Epidermal melanocyte (primary cell): Measurements from ENCODE around the gene AXIN1.
"Not testable (repeated sequence)": the region's sequence is repeated elsewhere in the genome, so short reads cannot be mapped to it uniquely, and the experiment has no call there.

ENCODE experiments used
- DNase-seq: peaks from one replicate; pipeline ENCODE4 v3.0.0; 2011; ENCODE audit warnings: low spot score; ENCODE audit not compliant: insufficient read length

The AXIN1 gene

DNA sequence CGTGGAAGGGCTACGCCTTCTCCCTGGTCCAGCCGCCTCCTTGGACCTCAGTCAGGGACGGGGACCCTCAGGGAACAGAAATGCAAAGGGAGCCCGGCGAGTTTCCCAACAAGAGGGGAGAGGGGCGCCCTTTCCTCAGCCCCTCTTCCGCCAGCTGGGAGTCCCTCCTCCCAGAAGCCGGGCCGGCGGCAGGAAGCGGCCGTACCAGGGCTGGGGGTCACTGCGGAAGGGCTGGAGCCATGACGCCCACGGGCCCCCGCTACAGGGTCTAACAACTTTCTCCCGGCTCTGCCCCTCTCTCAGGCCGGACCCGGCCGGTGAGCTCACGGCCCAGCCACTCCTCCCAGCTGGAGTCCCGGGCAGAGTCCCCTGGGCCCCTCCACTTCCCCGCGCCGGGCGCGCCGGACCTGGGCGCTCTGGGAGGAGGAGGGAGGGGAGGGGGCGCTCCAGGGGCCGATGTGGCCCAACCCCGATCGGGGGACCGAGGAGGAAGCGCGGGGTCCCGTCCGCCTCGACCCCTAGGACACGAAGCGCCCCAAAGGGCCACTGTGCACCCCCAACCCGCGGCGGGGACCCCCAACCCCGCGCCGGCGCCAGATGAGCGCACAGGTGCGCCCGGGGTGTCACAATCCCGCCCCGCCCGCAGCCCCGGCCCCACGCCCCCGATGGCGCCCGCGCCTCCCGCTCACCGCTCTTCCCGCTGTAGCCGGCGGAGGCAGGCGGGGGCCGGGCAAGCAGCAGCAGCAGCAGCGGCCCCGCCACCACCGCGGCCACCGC is 28.7 kb upstream of the AXIN1 start:
- DNase-seq, result peak; percentile 29

DNA sequence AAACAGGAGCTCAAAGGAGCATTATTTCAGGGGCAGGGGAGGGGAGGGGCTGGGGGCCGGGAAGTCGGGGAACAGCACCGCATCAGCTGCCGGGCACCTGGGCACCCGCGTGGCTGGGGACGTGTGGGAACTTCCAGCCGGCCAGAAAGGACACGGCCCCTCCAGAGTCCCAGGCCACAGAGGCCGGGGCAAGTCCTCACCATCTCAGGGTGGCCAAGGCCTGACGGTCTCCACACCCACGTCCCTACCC is 28.2 kb upstream of the AXIN1 start:
- no peak for DNase-seq

DNA sequence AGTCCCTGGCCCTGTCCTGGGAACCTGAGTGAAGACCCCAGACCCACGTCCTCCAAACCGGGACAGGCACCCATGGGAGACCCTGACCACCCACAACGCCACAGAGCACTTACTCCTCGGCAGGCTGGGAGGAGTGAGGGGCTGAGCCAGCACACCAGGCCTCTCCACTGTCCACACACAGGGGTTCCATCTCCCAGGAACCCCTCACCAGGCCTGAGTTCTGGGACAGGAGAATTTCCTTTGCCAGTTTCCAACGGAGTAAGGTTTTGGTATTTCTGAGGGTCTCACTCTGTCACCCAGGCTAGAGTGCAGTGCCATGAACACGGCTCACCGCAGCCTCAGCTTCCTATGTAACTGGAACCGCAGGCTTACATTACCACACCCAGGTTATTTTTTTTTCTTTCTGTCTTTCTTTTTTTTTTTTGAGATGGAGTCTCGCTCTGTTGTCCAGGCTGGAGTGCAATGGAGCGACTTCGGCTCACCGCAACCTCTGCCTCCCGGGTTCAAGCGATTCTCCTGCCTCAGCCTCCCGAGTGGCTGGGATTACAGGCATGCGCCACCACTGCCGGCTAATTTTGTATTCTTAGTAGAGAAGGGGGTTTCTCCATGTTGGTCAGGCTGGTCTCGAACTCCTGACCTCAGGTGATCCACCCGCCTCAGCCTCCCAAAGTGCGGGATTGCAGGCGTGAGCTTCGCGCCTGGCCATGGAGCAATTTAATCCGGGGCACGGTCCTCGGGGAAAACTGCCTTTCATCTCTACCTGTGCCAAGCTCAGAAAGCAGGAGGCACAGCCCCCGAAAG is 27.6 kb upstream of the AXIN1 start:
- peak; percentile 12 for DNase-seq

DNA sequence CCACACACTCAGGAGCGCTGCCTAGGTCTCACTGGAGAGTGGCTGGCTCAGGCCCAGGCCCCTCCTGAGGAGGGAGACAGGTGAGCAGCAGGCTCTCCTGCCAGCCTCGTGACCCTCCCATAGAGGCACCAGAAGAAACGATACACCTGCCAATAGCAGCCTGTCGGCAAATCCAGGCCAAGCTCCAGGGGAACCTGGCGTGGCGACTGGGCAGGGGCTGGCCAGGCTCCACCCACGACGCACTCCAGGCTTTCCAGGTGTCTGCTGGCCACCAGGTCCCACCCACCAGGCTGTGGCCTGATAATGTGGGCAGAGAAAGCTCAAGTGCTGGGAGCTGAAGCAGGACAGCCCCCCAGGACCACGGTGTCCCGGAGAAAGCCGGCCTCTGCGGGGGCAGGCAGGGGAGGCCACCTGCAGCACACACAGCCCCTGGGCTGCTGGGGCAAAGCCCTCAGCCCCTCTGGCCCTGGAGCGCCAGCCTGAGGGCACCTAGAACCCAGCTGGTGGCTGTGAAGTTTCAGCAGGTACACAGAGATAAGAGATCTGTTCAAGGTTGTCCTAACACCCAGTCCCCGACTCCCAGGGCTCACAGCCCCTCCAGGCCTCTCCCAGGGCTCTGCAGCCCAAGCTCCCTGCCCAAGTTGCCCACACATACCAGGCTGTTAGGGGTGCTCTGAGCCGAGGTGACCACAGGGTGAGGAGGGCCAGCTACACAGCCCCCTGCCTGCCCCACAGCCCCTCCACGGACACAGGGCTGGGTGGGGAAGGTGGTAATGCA is 26.8 kb upstream of the AXIN1 start:
- peak; percentile 5 for DNase-seq

DNA sequence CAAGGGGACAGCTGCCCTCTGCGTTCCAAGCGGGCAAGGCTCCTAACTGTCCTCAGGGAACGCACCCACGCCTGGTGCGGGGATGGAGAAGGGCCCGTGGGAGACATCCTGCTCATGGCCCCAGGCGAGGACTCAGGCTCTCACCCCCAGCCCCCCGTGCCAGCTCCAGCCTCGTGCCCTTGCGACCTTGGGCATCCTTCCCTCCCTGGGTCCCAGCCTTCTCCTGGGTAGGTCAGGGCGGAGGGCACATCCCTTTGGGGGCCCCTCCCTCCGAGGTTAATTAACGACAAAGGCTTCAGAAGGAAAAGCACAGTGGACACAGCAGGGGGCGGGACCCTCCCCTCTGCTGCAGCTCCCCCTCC is 26.3 kb upstream of the AXIN1 start:
- DNase-seq, result peak; percentile 13

DNA sequence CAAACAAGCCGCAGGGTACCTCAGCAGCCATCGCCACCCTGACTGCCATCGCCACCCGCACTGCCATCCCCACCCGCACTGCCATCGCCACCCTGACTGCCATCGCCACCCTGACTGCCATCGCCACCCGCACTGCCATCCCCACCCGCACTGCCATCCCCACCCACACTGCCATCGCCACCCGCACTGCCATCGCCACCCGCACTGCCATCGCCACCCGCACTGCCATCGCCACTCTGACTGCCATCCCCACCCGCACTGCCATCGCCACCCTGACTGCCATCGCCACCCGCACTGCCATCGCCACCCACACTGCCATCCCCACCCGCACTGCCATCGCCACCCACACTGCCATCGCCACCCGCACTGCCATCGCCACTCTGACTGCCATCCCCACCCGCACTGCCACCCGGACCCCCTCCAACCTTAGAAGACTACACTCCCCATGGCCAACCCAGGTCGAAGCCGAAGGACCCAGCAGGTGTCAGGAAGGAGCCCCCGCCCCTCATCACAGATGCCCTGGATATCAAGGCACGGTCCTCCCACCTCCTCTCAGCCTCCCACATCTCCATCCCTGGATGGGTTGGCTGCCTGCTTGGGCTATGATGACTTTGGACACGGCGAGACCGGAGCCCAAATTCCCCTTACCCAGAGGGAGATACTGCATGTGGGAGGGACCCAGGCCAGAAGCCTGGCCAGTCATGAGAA is 25.7 kb upstream of the AXIN1 start:
- not testable (repeated sequence) for DNase-seq

DNA sequence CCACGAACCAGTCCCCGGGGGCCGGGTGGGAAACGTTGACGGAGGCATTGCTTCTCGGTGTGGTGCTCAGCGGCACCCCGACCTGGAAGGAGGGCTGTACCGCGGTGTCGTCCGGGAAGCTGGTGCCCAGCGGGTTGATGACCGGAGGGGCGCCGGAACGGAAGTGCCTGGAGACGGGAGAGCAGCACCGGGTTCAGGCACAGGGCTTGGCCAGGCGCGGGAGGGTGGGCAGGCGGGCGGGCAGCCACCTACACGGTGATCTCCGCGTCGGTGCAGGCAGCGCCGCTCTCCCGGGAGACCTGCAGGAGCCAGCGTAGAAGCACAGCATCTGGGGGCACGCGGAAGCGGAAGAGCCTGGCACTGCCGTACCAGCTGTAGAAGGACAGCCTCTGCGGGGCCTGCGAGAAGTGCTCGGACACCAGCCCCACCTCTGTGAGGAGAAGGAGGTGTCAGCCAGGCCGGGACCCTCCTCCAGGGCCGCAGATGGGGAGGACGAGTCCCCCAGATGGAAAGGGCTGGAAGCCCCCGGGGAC is 25.0 kb upstream of the AXIN1 start:
- DNase-seq, result no peak

DNA sequence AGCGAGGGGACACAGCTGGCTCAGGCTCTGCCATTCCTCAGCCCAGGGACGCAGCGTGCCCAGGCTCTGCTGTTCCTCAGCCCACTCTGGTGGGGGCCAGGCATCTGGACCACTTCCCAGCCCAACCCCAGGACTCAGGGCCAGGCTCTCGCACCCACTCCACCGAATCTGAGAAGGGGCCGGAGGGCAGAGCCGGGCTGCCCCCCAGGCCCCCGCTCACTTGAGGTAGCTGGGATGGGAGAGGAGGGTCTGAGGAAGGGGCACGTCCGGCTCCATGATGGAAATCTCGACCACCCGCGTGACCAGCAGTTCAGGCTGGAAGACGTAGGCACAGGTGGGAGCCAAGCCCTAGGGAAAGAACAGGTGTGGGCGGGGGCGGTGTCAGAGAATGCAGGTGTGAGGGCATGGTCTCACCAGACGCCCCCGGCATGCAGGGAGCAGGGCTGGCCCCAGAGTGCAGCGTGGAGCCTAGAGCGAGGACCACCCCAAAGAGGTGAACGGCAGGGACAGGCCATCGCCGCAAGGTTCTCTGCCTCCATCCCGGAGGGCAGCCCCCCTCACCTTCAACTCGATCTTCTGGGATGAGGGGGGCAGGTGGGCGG is 24.4 kb upstream of the AXIN1 start:
- no peak for DNase-seq

DNA sequence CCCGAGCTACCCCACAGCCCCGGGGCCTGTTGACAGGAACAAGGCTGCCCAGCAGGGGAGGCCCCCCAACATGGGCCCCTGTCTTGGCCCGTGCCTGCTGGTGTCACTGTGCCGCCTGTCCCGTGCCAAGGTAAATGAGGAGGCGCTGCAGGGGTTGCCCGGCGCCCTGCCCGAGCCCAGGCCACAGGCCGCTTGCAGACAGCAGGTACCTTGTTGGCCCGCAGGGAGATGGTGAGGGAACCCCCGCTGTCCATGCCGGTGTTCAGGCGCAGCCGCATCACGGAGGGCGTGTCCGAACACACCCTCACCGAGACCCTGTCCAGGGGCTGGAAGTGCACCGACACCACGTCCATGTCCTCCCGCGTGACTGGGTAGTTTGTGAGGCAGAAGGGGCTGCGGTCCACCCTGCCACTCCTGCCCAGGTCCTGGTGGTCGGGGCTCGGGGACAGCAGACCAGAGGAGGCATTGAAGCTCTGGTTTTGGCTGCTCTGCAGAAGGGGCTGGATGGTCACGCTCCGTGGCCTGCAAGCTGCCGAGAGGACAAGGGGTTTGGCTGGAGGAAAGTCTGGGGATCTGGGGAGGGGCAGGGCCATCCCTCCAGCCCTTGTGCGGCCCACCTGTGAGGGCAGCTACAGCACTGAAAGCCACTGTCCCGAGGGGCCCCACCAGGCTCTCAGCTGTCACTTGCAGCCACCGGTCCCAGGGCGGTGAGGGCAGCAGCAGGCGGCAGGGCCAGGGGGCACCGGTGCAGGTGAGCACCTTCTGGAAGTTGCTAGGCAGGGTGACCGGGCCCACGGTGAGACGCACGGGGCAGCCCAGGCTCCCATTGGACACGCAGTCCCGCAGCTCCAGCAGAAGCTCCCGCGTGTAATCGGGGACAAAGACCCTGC is 23.6 kb upstream of the AXIN1 start:
- DNase-seq, result no peak

DNA sequence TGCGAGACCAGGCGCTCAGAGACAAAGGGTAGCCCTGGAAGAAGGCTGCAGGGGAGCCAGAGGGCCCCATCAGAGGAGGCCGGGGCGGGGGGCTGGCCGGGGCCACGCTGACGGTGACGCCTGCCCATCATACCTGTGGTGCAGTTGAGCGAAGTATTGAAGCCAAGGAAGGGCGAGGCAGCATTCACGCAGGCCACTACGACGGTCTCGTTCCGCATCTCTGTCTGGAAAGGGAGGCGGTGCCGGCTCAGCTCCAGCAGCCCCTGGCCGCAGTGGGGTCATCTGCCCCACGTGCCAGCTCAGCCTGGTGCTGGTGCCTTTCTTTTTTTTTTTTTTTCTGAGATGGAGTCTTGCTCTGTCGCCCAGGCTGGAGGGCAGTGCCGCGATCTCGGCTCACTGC is 22.7 kb upstream of the AXIN1 start:
- DNase-seq, result no peak

DNA sequence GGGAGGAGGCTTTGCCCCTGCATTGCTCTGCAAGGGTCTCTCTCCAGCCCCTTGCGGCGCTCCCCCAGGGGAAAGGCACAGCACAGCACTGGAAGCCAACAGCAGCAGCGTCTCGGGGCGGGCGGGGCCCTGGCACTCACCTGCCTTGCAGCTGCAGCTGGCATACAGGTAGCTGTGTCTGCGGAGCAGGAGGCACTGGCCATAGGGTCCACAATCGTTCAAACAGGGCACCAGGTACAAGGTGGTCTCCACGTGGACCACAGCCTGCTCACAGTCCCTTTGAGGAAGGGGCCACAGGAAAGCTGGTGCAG is 22.0 kb upstream of the AXIN1 start:
- DNase-seq, result no peak

DNA sequence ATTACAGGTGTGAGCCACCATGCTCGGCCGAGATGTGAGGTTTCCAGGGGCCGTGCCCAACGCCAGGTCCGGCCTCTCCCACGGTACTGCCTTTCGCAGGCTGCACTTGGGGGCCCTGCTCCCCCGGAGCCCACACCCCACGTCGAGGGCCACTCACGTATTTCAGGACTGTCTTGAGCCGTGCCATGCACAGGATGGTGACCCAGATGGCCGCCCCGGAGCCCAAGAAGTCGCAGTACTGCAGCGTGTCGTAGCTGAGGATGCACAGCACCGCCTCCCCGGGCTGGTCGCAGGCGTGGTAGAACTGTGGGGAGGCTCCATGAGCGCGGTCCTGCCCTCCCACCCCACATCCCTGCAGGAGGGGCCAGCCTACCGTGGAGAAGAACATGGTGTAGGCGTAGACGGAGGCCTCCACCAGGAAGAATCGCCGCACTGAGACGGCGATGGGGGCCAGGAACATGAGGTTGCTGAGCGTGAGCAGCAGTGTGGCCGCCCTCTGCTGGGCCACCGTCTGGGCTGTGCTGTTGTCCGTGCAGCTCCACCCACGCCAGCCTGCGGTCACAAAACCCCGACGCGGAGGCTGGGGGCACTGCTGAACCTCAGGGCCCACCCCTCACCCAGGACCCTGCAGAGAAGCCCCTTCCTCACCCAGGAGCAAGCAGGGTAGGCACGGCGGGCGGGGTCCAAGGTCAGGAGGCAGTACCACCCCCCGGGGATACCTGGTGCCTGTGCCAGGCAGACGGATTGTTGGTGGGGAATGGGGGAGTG is 21.5 kb upstream of the AXIN1 start:
- DNase-seq, result peak; percentile 5

DNA sequence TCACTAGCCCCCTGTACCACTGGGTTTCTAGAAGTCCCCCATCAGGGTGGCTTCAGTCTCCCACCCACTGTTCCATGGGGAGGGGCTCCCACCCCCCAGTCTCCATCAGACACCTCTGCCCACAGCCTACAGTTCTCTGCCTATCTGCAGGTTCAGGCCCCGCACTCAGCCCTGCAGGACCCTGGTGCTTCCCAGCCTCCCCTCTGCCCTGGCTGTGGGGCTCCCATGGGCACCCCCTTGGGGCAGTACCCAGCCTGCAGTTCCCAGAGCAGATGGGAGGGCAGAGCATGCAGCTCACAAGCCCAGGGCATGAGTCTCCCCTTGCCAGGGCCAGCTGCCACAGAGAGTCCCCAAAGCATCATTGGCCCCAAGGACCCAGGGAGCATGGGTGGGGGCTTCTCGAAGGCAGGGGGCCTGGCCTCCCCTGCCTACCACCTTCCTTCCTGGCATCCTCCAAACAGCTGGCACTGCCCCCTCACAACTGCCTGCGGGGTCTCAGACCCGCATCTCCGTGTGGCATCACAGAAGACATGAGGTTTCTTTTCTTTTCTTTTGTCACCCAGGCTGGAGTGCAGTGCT is 20.6 kb upstream of the AXIN1 start:
- DNase-seq, result no peak

DNA sequence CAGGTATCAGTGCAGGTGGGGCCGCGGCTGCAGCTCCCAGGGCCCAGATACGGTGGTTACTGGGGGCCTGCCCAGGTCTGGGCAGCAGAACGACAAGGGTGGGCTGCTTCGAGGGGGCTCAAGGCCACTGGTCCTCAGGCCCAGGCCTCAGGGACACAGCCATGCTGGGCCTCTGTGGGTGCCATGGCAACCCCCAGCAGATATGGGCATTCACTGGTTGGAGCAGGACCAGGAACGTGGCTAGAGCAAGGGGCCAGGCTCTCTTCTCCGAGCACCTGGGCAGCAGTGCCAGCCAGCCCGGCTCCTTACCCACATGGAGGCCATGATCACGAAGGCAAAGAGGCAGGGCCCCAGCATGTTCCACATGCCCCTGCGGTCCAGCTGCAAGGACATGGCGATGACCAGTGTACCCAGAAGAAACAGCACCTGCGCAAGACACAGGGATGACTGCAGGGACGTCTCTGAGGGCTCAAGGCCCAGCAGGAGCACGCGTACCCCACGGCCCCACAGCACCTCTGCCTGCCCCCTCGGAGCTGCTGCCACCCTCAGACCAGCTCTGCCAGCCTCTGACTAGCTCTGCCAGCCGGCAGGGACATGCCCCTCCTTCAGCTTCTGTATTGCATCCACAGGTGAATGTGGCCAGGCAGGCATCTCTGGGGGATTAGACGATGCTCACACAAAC is 19.9 kb upstream of the AXIN1 start:
- no peak for DNase-seq

DNA sequence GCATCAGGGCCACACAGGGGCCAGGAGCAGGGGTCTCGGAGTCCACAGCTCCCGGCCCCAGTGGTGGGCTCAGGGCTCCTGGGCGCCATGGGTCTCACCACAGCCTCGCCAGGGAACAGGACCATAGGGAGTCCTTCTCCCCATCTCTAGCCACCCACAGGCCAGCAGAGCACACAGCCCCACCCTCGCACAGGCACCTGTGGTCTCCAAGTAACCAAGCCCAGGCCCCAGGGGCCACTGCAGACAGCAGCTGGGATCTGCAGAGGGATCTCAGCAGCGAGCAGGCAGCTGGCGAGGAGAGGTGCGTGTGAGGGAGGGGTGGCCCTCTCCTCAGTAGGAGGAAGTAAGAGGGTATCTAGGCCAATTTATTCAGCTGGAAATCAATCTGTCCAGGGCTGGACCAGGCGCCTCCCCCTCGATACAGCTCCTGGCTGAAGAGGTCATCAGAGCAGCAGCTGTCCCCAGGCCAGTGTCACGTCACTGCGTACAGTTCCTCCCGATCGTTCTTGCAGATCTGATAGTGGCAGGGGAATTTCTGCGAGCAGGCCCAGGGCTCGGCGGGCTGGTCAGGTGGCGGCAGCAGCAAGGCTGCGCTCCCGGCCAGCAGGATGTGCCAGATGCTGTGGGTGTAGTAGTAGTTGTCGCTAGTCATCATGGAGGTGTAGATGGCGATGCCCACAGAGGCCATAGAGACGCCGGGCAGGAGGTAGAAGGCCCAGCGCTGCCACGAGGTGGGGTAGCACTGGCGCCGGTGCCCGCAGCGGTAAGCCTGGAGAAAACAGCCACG is 19.2 kb upstream of the AXIN1 start:
- peak; percentile 12 for DNase-seq

DNA sequence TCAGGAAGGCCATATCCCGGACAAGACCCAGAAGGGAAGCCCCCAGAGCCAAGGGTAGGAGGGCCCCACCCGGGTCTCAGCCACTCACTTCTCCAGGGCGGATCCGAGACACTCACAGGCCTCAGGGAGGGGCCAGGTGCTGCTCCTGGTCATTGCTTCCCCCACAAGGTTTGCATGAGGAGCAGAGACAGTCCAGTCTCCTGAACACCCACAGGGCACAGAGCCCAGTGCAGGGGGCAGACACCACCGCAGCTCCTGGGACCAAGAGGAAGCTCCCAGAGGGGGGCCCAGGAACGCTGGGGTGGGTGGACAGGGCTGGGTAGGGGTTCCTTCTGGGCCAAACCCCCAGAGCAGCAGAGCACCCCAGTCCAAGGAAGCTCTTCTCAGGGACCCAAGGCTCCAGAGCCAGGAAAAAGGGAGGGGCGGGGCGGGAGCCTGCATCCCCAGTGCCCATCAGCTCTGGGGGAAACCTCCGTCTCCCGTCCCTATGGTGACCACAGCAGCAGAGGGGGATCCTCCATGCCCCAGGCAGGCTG is 18.5 kb upstream of the AXIN1 start:
- peak; percentile 15 for DNase-seq

DNA sequence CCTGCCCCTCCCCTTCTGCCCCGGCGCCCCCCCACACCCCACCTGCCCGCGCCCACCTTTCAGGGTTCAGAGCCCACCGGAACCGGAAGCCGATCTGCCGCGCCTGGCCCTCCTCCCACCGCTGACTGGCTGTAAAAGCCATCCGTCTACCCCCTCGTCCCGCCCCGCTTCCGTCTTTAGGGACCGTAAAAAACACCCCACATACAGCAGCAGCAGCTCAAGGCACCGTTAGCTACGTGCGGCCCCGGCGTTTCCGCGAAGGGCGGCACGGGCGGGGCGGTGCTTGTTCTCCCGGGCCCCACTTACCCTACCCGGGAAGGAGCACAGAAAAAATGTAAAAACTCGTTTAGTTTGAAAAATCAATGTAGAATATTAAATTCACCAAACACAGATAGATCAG is 17.9 kb upstream of the AXIN1 start, which contains the start of gene MRPL28:
Gene MRPL28 (minus strand): TSS at position 96 of the 400 bp plus-strand sequence. CDS start 320 bp downstream, outside the sequence.
- peak; percentile 100 for DNase-seq
